Measurements from ENCODE around the gene CACNA1I. TPM values are rescaled to one million over a fixed set of nuclear protein-coding genes. Genes with fewer than 3 reads are reported as not detected.

Gene CACNA1I
- polyA plus RNA-seq, 1 donor = 1.1 TPM

- DNase-seq = no peak
Measured at GRCh38 chr22:39598017-39598965, 27.7 kb downstream of the CACNA1I start.

- no peak for DNase-seq
Measured at GRCh38 chr22:39600491-39601179, 30.1 kb downstream of the CACNA1I start.

GRCh38 chr22:39601180-39601535, 30.6 kb downstream of the CACNA1I start:
- DNase-seq = no peak

GRCh38 chr22:39603345-39603744, 32.8 kb downstream of the CACNA1I start:
- no peak for DNase-seq

- DNase-seq = no peak
Measured at GRCh38 chr22:39610246-39610645, 39.7 kb downstream of the CACNA1I start.

- DNase-seq = no peak
Measured at GRCh38 chr22:39610766-39611165, 40.2 kb downstream of the CACNA1I start.

- no peak for DNase-seq
Measured at GRCh38 chr22:39611360-39611759, 40.8 kb downstream of the CACNA1I start.

- peak; percentile 23 for DNase-seq
Measured at GRCh38 chr22:39612811-39613548, 42.4 kb downstream of the CACNA1I start.

- no peak for DNase-seq
Measured at GRCh38 chr22:39613549-39613921, 43.0 kb downstream of the CACNA1I start.

GRCh38 chr22:39614442-39614841, 43.9 kb downstream of the CACNA1I start:
- DNase-seq = no peak

- DNase-seq = no peak
Measured at GRCh38 chr22:39616051-39616450, 45.5 kb downstream of the CACNA1I start.

- DNase-seq = no peak
Measured at GRCh38 chr22:39616781-39617180, 46.2 kb downstream of the CACNA1I start.

GRCh38 chr22:39617342-39617741, 46.8 kb downstream of the CACNA1I start:
- no peak for DNase-seq

GRCh38 chr22:39617970-39618757, 47.6 kb downstream of the CACNA1I start:
- no peak for DNase-seq

- no peak for DNase-seq
Measured at GRCh38 chr22:39618996-39619530, 48.5 kb downstream of the CACNA1I start.

- no peak for DNase-seq
Measured at GRCh38 chr22:39620924-39621690, 50.6 kb downstream of the CACNA1I start.

- no peak for DNase-seq
Measured at GRCh38 chr22:39621826-39622225, 51.3 kb downstream of the CACNA1I start.

- peak; percentile 29 for DNase-seq
Measured at GRCh38 chr22:39622881-39623367, 52.4 kb downstream of the CACNA1I start.

GRCh38 chr22:39623603-39624500, 53.3 kb downstream of the CACNA1I start:
- DNase-seq = no peak

GRCh38 chr22:39624501-39624821, 53.9 kb downstream of the CACNA1I start:
- DNase-seq = no peak
